HepG2 (cell line): ENCODE measurements around the gene DST. TPM values are rescaled to one million over a fixed set of nuclear protein-coding genes. Genes with fewer than 3 reads are reported as not detected.

Experiments
- ARNT ChIP-seq: fragments of 450-650 bp; IDR thresholded peaks from 2 replicates; pipeline ENCODE4 v1.6.1; 2017
- BRF2 ChIP-seq: sonication (generic); formaldehyde crosslinking; IDR thresholded peaks from 2 replicates; pipeline ENCODE4 v1.8.1; 2022; ENCODE audit warnings: mild to moderate bottlenecking, missing genetic modification reagents
- CREM ChIP-seq, 2 experiments: sonication (generic) in 1 of 2; formaldehyde crosslinking in 1 of 2; IDR thresholded peaks; 2 replicates each; pipeline versions ENCODE4 v1.4.0 to v1.6.1; 2016 to 2020; ENCODE audit warnings: antibody characterized with exemption in 1 of 2, mild to moderate bottlenecking in 1 of 2, missing genetic modification reagents in 1 of 2
- IKZF5 ChIP-seq: IDR thresholded peaks from 2 replicates; pipeline ENCODE4 v1.6.1; 2018; ENCODE audit warnings: missing genetic modification reagents, mild to moderate bottlenecking, missing compliant biosample characterization
- MED13 ChIP-seq: sonication (generic); formaldehyde crosslinking; IDR thresholded peaks from 2 replicates; pipeline ENCODE4 v1.5.0; 2020; ENCODE audit warnings: missing genetic modification reagents
- NFKBIZ ChIP-seq: IDR thresholded peaks from 2 replicates; pipeline ENCODE4 v1.6.1; 2018; ENCODE audit warnings: missing genetic modification reagents, missing compliant biosample characterization
- NR2C2 ChIP-seq: sonication (generic); formaldehyde crosslinking; IDR thresholded peaks from 2 replicates; pipeline ENCODE4 v1.4.0; 2020; ENCODE audit warnings: missing genetic modification reagents, mild to moderate bottlenecking, moderate library complexity, borderline replicate concordance
- PRMT3 ChIP-seq: sonication (generic); formaldehyde crosslinking; IDR thresholded peaks from 2 replicates; pipeline ENCODE4 v1.8.1; 2022; ENCODE audit warnings: low read depth, mild to moderate bottlenecking, moderate library complexity, missing genetic modification reagents, borderline replicate concordance
- RARG ChIP-seq: sonication (generic); formaldehyde crosslinking; IDR thresholded peaks from 2 replicates; pipeline ENCODE4 v1.4.0; 2020; ENCODE audit warnings: low read depth, mild to moderate bottlenecking, missing genetic modification reagents
- RXRB ChIP-seq: IDR thresholded peaks from 2 replicates; pipeline ENCODE4 v1.6.1; 2016; ENCODE audit warnings: borderline replicate concordance, missing genetic modification reagents, missing compliant biosample characterization
- SMC3 ChIP-seq: IDR thresholded peaks from 2 replicates; pipeline ENCODE4 v1.6.1; 2011; ENCODE audit warnings: low read length, improper control_type of control experiment
- TEAD2 ChIP-seq: sonication (generic); formaldehyde crosslinking; IDR thresholded peaks from 2 replicates; pipeline ENCODE4 v1.9.0; 2021; ENCODE audit warnings: missing genetic modification reagents
- ZFP36L2 ChIP-seq: sonication (generic); formaldehyde crosslinking; IDR thresholded peaks from 2 replicates; pipeline ENCODE4 v1.4.0; 2020; ENCODE audit warnings: missing genetic modification reagents
- ZFYVE20 ChIP-seq: sonication (generic); formaldehyde crosslinking; IDR thresholded peaks from 2 replicates; pipeline ENCODE4 v1.8.0; 2023; ENCODE audit warnings: low read depth, mild to moderate bottlenecking, moderate library complexity, missing genetic modification reagents, borderline replicate concordance
- ZNF232 ChIP-seq: sonication (generic); formaldehyde crosslinking; IDR thresholded peaks from 2 replicates; pipeline ENCODE4 v1.4.0; 2020; ENCODE audit warnings: missing genetic modification reagents, borderline replicate concordance
- ZNF335 ChIP-seq: sonication (generic); formaldehyde crosslinking; IDR thresholded peaks from 2 replicates; pipeline ENCODE4 v1.4.0; 2020; ENCODE audit warnings: missing genetic modification reagents
- ZNF343 ChIP-seq: sonication (generic); formaldehyde crosslinking; IDR thresholded peaks from 2 replicates; pipeline ENCODE4 v1.4.0; 2020; ENCODE audit warnings: mild to moderate bottlenecking, missing genetic modification reagents
- ZNF496 ChIP-seq: sonication (generic); formaldehyde crosslinking; IDR thresholded peaks from 2 replicates; pipeline ENCODE4 v1.8.1; 2023; ENCODE audit warnings: mild to moderate bottlenecking, moderate library complexity, missing genetic modification reagents; ENCODE audit not compliant: insufficient replicate concordance
- ZNF629 ChIP-seq: sonication (generic); formaldehyde crosslinking; conservative IDR thresholded peaks from 2 replicates; pipeline ENCODE4 v1.5.0; 2020; ENCODE audit warnings: missing genetic modification reagents
- ZNF7 ChIP-seq: IDR thresholded peaks from 2 replicates; pipeline ENCODE4 v1.6.1; 2016; ENCODE audit warnings: missing biosample characterization, missing genetic modification reagents
- ZNF703 ChIP-seq: sonication (generic); formaldehyde crosslinking; IDR thresholded peaks from 2 replicates; pipeline ENCODE4 v1.5.1; 2020; ENCODE audit warnings: missing genetic modification reagents, mild to moderate bottlenecking, moderate library complexity, borderline replicate concordance
- ZNF781 ChIP-seq: sonication (generic); formaldehyde crosslinking; IDR thresholded peaks from 2 replicates; pipeline ENCODE4 v1.5.1; 2020; ENCODE audit warnings: borderline replicate concordance, mild to moderate bottlenecking, missing genetic modification reagents; ENCODE audit errors: not compliant biosample characterization
- polyA plus RNA-seq, 8 experiments: library from polyadenylated mRNA; depleted of rRNA in 3 of 8; stranded (reverse) in 7 of 8; unstranded in 1 of 8; fragments of >200 nt; fragmentation: Illumina TruSeq in 4 of 8; extraction: Trizol in 4 of 8; gene quantifications; 2 replicates each; pipeline versions ENCODE4 v1.2.1 to v1.2.3, GENCODE V29; 2011 to 2016; ENCODE audit warnings: low read depth in 4 of 8, missing spikeins in 1 of 8, mixed read lengths in 1 of 8; ENCODE audit not compliant: insufficient read depth in 1 of 8
- total RNA-seq, 5 experiments: library from RNA; depleted of rRNA; stranded (reverse); fragments of >200 nt; fragmentation: Illumina TruSeq; extraction: Trizol; gene quantifications; 2 replicates each; pipeline ENCODE4 v1.2.3, GENCODE V29; 2016; ENCODE audit warnings: low read depth in 1 of 5
- TF ChIP-seq, protein P1 (sequence below): IDR thresholded peaks from 2 replicates; pipeline ENCODE4 v1.6.1; 2016; ENCODE audit warnings: low read depth
- TF ChIP-seq, protein P2 (sequence below): sonication (generic); formaldehyde crosslinking; IDR thresholded peaks from 2 replicates; pipeline ENCODE4 v1.4.0; 2020; ENCODE audit warnings: mild to moderate bottlenecking, missing genetic modification reagents
- TF ChIP-seq, protein P3 (sequence below): IDR thresholded peaks from 2 replicates; pipeline ENCODE4 v1.6.1; 2012; ENCODE audit warnings: low read depth, low read length, improper control_type of control experiment
- TF ChIP-seq, protein P4 (sequence below): sonication (generic); formaldehyde crosslinking; IDR thresholded peaks from 2 replicates; pipeline ENCODE4 v1.5.0; 2020; ENCODE audit warnings: missing genetic modification reagents

DST gene
- total and polyA plus RNA-seq, 2 of the 13 experiments (the other 11 are each of a cell fraction or from before 2014, with no cell fraction given) = 64.4 to 89.0 TPM

DNA sequence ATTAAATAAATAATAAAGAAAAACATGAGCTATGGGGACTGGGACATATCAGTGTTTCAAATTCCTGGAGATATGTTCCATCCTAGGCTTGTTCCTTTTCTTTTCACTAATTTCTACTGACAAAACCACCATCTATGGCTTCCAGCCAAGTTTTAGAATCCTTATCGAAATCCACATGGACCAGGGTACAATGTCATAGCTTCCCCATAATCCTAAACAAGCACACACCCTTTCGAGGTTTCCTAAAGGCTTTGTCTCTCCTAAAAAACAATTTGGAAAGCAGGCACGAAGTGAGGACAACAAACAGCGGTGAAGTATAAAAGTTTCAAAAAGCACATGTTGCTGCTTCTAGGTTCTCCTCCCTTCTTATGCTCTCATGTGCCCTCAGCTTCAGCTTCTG is 13.3 kb upstream of the DST start (continued):
- no peak for TF ChIP-seq NFKBIZ (CRISPR knock-in tag)
- TF ChIP-seq ZFYVE20 = no peak
- no peak for TF ChIP-seq ZNF335 (CRISPR knock-in tag)
- no peak for TF ChIP-seq ZNF232 (CRISPR knock-in tag)
- TF ChIP-seq TEAD2 (CRISPR knock-in tag) = no peak
- TF ChIP-seq IKZF5 = no peak
- no peak for TF ChIP-seq ZFP36L2 (CRISPR knock-in tag)
- TF ChIP-seq ZNF781 (CRISPR knock-in tag) = no peak
- TF ChIP-seq, protein P1, sequence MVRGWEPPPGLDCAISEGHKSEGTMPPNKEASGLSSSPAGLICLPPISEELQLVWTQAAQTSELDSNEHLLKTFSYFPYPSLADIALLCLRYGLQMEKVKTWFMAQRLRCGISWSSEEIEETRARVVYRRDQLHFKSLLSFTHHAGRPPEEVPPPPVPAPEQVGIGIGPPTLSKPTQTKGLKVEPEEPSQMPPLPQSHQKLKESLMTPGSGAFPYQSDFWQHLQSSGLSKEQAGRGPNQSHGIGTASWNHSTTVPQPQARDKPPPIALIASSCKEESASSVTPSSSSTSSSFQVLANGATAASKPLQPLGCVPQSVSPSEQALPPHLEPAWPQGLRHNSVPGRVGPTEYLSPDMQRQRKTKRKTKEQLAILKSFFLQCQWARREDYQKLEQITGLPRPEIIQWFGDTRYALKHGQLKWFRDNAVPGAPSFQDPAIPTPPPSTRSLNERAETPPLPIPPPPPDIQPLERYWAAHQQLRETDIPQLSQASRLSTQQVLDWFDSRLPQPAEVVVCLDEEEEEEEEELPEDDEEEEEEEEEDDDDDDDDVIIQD (CRISPR knock-in tag) = 0 out of 2 replicates have a peak, but pooled peaks have one; percentile 5
- no peak for TF ChIP-seq ARNT
- TF ChIP-seq, protein P2, sequence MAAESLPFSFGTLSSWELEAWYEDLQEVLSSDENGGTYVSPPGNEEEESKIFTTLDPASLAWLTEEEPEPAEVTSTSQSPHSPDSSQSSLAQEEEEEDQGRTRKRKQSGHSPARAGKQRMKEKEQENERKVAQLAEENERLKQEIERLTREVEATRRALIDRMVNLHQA = no peak
- TF ChIP-seq ZNF703 (CRISPR knock-in tag) = no peak
- no peak for TF ChIP-seq ZNF7 (CRISPR knock-in tag)
- no peak for TF ChIP-seq SMC3
- TF ChIP-seq NR2C2 (CRISPR knock-in tag) = no peak
- no peak for TF ChIP-seq RARG (CRISPR knock-in tag)
- no peak for TF ChIP-seq CREM (IDR thresholded peaks at IDR 0.05)
- no peak for TF ChIP-seq CREM (CRISPR knock-in tag; IDR thresholded peaks at IDR 0.05)
- TF ChIP-seq PRMT3 (CRISPR knock-in tag) = no peak
- TF ChIP-seq ZNF496 (CRISPR knock-in tag) = no peak
- no peak for TF ChIP-seq MED13 (CRISPR knock-in tag)
- TF ChIP-seq ZNF629 = no peak
- TF ChIP-seq, protein P3, sequence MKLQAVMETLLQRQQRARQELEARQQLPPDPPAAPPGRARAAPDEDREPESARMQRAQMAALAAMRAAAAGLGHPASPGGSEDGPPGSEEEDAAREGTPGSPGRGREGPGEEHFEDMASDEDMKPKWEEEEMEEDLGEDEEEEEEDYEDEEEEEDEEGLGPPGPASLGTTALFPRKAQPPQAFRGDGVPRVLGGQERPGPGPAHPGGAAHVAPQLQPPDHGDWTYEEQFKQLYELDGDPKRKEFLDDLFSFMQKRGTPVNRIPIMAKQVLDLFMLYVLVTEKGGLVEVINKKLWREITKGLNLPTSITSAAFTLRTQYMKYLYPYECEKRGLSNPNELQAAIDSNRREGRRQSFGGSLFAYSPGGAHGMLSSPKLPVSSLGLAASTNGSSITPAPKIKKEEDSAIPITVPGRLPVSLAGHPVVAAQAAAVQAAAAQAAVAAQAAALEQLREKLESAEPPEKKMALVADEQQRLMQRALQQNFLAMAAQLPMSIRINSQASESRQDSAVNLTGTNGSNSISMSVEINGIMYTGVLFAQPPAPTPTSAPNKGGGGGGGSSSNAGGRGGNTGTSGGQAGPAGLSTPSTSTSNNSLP = no peak
- TF ChIP-seq ZNF343 (CRISPR knock-in tag) = no peak
- TF ChIP-seq RXRB (CRISPR knock-in tag) = no peak
- TF ChIP-seq, protein P4, sequence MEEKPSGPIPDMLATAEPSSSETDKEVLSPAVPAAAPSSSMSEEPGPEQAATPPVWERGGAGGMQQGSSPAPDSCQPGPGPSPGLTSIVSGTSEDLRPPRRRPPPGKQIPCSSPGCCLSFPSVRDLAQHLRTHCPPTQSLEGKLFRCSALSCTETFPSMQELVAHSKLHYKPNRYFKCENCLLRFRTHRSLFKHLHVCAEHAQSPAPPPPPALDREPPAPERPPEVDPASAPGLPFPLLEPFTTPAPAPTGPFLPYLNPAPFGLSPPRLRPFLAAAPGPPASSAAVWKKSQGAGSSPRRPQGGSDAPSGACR (CRISPR knock-in tag) = 0 out of 2 replicates have a peak, but pooled peaks have one; percentile 30
- no peak for TF ChIP-seq BRF2 (CRISPR knock-in tag)
